Stimulated activated CD4-positive, alpha-beta T cell treated with anti-CD3 and anti-CD28 coated beads, Interleukin-15, amount 100 ng/mL, for 1 hour (primary cell): ENCODE measurements around the gene MRTFB.

ENCODE experiments used
- DNase-seq, 2 donors: peaks; one replicate each; pipeline ENCODE4 v3.0.0-alpha.2; 2020; ENCODE audit warnings: low read depth in 1 of 2, low spot score in 1 of 2

The MRTFB gene

DNA sequence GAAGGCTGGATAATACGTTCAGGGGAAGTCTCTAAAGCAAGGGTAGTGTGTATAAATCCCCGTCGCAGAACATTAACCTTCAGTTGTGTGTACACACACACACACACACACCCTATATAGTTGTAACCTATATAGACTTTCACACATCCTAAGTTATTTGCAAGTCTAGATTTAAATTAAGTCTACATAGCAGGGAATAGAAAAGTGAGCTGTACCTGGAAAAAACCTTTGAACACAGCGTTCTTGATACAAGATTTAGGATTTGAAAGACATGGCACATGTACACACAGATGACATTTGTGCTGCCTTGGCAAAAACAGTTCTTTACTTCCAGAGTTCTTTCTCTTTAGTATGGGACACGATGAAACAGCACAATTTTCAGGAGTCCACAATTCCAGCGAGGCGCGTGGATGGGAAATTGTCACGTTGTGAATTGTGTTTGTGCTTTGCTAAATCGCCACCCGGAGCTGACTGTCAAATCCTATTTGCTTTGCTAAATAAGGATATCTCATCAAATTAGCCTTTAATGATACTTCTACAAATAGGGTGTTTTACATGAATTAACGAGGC is 233.9 kb downstream of the MRTFB start:
- no peak for DNase-seq

DNA sequence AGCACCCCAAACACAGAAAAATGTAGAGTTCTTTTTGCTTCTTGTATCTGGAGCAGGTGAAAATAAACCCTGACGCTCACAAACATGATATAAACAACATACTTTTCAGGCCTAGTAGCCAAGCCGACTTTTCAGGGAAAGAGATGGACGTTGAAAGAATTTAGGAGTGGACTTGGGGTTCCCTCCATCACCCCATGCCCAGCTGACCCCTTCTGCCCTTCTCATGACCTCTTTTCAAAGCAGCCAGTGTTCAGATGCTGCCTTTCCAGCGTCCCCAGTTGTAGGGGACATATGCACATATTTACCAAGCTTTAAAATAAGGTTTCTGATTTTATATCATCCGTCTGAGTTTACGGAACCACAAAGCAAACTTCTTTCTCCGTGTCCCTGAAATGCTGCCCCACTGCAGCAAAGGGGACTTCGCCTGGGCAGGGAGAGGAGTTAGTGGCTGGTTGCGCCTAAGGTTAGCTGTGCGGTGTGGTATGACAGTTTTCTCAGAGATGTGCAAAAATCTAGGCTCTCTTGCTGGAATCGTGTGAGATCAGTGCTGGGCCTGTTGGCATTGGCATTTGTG is 235.5 kb downstream of the MRTFB start:
- DNase-seq = no peak

DNA sequence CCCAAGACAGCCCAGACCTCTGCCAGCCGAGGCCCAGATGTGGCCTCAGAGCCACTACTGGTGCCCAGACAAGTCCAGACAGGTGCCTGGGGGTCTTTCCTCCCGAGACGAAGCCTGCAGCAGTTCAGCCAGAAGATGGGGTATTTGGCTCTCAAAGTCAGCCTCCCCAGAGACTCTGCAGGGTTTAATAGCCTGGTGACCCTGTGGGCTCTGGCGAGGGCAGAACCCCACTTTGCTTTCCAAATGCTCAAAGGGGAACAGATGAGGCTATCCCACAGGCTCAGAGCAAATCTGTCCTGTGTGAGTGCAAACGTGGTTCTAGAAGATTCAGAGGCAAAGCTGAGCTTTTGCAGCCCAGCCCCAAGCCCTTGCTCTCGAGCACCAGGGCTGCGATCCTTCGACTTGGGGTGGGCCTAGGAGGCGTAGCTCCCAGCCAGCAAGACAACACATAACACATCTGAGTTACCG is 236.0 kb downstream of the MRTFB start:
- no peak for DNase-seq

DNA sequence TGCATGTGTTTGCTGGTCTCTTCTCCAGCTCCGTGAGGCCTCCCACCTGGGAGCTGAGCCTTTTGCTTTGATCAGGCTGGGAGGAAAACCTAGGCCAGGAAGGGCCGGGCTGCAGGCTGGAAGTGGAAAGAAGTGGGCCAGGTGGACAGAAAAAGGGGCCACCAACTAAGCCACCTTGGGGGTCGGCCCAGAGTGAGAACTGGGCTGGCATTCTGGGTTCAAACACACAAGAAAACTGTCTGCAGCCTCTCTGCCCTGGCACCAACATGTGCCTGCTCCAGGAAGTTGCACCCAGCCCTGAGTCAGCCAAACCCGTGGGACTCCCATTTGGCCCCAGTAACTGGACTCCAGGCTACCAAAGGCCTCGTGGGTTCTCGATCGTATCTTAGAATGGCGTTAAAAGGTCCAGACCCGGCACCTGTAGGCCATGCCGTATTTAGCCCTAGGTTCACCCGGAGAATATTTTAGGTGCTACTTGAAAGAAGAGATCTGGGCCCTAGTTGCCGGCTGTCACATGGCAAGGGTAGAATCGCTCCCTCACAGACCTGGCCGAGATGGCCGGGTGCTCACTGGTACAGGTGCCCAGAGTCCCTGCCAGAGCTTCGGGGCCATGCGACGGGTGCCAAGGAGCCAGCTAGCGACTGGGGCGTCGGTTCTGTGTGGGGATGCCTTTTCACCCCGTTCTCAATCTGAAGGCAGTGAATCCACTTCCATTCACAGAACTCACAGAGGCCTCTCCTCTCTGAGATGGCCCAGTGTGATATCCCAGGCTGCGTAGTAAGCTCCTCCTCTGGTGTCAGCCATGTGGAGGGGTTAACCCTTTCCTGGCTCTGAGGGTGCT is 236.6 kb downstream of the MRTFB start:
- DNase-seq = no peak

DNA sequence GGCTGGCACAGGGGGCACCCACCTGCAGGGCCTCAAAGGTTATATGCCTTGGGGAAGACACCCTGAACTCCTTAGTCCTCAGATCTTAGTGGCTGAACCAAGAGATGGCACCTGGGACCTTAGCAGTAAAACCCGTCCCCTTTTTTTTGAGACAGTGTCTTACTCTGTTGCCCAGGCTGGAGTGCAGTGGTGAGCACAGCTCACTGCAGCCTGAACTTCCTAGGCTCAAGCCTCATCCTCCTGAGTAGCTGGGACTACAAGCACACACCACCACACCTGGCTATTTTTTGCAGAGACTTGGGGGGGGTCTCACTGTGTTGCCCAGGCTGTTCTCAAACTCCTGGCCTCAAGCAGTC is 237.2 kb downstream of the MRTFB start:
- no peak for DNase-seq

DNA sequence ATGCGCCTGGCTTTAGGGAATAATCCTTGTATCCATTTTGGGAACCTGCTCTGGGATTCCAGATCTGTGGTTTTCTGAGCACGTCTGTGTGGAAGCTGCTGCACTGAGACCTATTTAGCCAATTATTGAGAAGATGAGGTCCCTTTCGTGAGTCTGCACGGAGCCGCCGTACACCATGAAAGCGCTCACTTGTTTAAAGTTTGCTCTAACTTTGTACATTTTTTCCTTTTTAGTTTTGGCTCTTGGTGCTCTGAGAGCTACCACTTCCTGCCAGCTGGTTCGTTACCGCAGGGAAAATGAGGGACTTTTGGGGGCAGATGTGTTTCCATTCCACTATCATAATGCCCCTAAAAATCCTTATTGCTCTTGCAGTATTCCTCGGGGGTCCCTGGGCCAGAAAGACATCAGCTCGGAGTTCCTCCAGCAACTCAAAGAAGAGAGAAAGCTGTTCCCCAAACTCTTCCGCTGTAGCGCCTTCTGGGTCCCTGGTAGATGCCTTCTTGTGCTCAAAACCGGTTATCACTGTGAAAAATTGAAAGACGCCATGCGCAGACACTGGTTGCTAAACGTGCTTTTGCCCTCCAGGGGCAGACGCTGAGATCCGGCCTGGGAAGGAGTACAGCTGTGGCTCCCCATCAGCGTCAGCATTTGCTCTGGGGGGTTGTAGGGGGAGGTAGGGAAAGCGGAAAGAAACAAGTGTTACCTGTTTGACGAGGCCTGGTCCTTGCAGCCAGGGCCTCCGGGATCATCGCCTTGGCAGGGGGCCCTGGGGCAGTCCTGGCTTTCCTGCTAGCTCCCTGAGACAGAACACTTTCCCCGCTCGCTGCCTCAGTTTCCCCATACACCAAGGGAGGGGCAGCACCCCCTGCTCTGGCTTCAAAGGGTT is 238.1 kb downstream of the MRTFB start:
- no peak for DNase-seq

DNA sequence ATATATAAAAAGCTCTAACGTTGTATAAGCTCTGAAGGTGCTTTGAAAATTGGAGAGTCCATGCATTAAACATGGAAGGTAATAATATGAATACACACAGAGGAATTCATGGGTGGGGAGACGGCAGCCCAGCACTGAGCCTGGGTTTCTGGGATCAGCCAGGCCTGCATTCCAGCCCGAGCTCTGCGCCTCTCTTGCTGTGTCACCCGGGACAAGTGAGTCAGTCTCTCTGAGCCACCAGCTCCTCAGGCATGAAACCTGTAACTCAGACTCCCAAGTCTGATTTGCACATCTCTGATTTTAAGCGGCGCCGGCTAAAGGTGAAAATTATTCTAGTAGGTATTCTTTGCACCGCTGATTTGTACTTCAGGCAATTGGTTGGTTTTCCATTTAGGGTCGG is 238.8 kb downstream of the MRTFB start:
- DNase-seq = no peak

DNA sequence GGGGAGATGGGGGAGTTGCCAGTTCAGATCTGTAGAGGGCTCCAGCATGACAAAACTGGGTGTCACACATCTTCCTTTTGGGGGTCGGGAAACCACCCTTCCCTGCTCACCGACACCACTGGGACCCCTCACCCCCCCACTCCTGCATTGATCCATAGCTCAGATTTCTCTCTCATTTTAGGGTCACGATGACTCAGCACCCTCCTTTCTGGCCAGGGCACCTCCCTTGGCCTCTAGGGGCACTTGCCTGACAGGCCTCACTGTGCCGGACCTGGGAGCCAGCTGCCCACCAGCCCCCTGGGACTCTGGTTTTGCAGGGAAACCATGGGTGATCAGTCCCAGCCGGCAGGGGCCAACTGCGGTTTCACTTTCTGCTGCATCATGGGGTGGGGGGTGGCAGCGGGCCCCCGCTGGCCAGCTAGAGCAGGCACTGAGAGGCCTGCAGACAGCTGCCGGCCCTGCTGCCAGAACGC is 239.4 kb downstream of the MRTFB start:
- DNase-seq = no peak

DNA sequence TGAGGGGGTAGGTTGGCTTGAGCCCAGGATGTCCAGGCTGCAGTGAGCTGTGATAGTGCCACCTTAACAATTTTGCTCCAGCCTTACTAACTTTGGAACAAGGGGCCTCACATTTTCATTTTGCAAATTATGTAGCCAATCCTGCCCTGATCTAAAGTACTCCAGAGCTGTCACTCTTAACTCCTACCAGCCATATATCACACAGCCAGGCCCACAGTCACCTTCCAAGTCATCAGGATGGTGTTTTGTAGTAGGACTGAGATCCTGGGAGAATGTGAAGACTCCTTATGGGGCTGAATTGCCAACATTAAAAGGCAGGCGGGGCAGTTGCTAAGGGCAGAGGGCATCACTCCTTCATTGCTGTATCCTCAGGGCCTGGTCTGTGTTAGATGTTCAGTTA is 243.0 kb downstream of the MRTFB start:
- DNase-seq = no peak

DNA sequence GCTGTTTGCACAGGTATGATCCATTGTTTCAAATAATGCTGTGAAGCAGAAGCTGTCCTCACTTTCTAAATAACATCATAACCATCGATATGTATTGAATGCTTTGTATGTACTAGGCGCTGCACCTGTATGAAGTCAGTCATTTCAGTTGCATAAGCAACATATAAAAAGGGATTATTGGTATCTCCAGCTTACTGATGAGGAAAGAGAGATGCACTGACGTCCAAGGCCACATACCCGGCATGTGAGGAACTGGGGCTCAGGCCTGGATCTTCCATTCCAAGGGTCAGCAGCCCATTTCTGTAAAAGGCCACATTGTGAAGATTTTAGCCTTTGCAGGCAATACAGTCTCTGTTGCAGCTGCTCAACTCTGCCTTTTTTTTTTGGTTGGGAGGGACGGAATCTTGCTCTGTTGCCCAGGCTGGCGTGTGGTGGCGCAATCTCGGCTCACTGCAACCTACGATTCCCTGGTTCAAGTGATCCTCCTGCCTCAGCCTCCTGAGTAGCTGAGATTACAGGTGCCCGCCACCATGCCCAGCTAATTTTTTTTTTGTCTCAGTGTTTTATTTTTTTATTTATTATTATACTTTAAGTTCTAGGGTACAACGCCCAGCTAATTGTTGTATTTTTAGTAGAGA is 244.7 kb downstream of the MRTFB start:
- DNase-seq = no peak
